K562 treated with DMSO at 1 percent for 24 hours (cell line): Measurements from ENCODE around the gene SALL1. TPM values are rescaled to one million over a fixed set of nuclear protein-coding genes. Genes with fewer than 3 reads are reported as not detected.

Source experiments
- total RNA-seq: library from RNA; unstranded; fragments of 300-600 nt; gene quantifications from 2 replicates; pipeline ENCODE4 v1.2.3, GENCODE V29; 2022; ENCODE audit warnings: low read depth; ENCODE audit not compliant: insufficient read depth

SALL1 gene
- total RNA-seq = not detected in 2 replicates

GRCh38 chr16:51150888-51151320 is at the start of gene SALL1:
Gene SALL1 (minus strand): TSS chr16:51151270. CDS start chr16:51151241, 29 bp downstream.

